Glutamatergic neuron (in vitro differentiated cells): Measurements from ENCODE around the gene PPP1R12C. TPM values are rescaled to one million over a fixed set of nuclear protein-coding genes. Genes with fewer than 3 reads are reported as not detected.

Experiments
- DNase-seq: peaks from one replicate; pipeline ENCODE4 v3.0.0; 2022
- H3K27ac Mint-ChIP-seq: one replicate; pipeline ENCODE4 v1.8.0; 2020; ENCODE audit warnings: mild to moderate bottlenecking, mixed read lengths, inconsistent platforms; ENCODE audit not compliant: unreplicated experiment
- H3K27me3 Mint-ChIP-seq: one replicate; pipeline ENCODE4 v1.8.0; 2020; ENCODE audit warnings: mild to moderate bottlenecking, moderate library complexity, mixed read lengths, inconsistent platforms; ENCODE audit not compliant: unreplicated experiment
- H3K36me3 Mint-ChIP-seq: one replicate; pipeline ENCODE4 v1.8.0; 2020; ENCODE audit warnings: mild to moderate bottlenecking, mixed read lengths, inconsistent platforms; ENCODE audit not compliant: unreplicated experiment
- H3K4me1 Mint-ChIP-seq: one replicate; pipeline ENCODE4 v1.8.0; 2020; ENCODE audit warnings: mild to moderate bottlenecking, low read depth, mixed read lengths, inconsistent platforms; ENCODE audit not compliant: unreplicated experiment
- H3K4me3 Mint-ChIP-seq: one replicate; pipeline ENCODE4 v1.8.0; 2020; ENCODE audit warnings: mild to moderate bottlenecking, mixed read lengths, inconsistent platforms; ENCODE audit not compliant: unreplicated experiment
- H3K9me3 Mint-ChIP-seq: one replicate; pipeline ENCODE4 v1.8.0; 2020; ENCODE audit warnings: mild to moderate bottlenecking, moderate library complexity, mixed read lengths, inconsistent platforms; ENCODE audit not compliant: unreplicated experiment
- total RNA-seq: library from RNA; stranded (reverse); fragmentation: NEBNext Ultra II Directional; extraction: Animal tissue kit (Norgen Biotek cat#: 25700); gene quantifications from one replicate; pipeline ENCODE4 v1.2.1, GENCODE V29; 2021; ENCODE audit not compliant: unreplicated experiment
- TF ChIP-seq, protein P1 (sequence below): fragments of 200-600 bp; sonication (generic); IDR thresholded peaks from one replicate; pipeline ENCODE4 v1.5.0; 2021; ENCODE audit not compliant: partially characterized antibody, unreplicated experiment

The PPP1R12C gene
- total RNA-seq, 1 donor from 2014 or later: 150 TPM

GRCh38 chr19:55089342-55089944 is 28.0 kb downstream of the PPP1R12C start:
- H3K36me3 Mint-ChIP-seq: no peaks in the 10 kb centered on the region
- TF ChIP-seq, protein P1, sequence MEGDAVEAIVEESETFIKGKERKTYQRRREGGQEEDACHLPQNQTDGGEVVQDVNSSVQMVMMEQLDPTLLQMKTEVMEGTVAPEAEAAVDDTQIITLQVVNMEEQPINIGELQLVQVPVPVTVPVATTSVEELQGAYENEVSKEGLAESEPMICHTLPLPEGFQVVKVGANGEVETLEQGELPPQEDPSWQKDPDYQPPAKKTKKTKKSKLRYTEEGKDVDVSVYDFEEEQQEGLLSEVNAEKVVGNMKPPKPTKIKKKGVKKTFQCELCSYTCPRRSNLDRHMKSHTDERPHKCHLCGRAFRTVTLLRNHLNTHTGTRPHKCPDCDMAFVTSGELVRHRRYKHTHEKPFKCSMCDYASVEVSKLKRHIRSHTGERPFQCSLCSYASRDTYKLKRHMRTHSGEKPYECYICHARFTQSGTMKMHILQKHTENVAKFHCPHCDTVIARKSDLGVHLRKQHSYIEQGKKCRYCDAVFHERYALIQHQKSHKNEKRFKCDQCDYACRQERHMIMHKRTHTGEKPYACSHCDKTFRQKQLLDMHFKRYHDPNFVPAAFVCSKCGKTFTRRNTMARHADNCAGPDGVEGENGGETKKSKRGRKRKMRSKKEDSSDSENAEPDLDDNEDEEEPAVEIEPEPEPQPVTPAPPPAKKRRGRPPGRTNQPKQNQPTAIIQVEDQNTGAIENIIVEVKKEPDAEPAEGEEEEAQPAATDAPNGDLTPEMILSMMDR: no peak
- peaks cover 27% of the 10 kb centered on the region for H3K9me3 Mint-ChIP-seq
- peaks cover 24% of the 10 kb centered on the region for H3K4me1 Mint-ChIP-seq
- H3K4me3 Mint-ChIP-seq: peak overlapping the region; percentile 76
- H3K27ac Mint-ChIP-seq: peak overlapping the region; percentile 45
- DNase-seq: no peak
- H3K27me3 Mint-ChIP-seq: peaks cover 36% of the 10 kb centered on the region

GRCh38 chr19:55088543-55089341 is 28.7 kb downstream of the PPP1R12C start:
- peaks cover 29% of the 10 kb centered on the region for H3K9me3 Mint-ChIP-seq
- peaks cover 24% of the 10 kb centered on the region for H3K4me1 Mint-ChIP-seq
- H3K36me3 Mint-ChIP-seq: no peaks in the 10 kb centered on the region
- peak overlapping the region; percentile 100 for H3K27ac Mint-ChIP-seq
- H3K4me3 Mint-ChIP-seq: peak overlapping the region; percentile 100
- peak; percentile 96 for DNase-seq
- TF ChIP-seq, protein P1: peak; percentile 96
- peaks cover 36% of the 10 kb centered on the region for H3K27me3 Mint-ChIP-seq

DNA sequence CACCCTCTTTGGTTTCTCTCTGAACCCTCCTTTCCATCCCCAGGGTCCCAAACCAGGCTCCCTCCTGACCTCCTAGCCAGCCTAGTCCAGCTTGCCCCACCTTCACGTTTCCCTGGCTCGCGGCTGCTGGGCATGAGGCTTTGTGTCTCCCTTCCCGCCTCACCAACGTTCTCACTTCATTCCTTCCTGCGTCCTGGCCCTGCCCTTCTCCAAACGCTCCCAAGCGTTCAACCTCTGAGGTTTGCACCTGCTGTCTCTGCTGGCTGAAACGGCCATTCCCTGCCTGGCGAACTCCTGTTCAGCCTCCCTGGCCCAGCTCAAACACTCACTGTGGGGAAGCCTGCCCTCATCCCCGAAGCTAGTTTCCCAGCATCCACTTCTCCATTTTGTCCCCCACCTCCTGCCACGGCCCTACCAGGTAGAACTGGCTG is 29.4 kb downstream of the PPP1R12C start:
- peak overlapping the region; percentile 100 for H3K4me3 Mint-ChIP-seq
- H3K27ac Mint-ChIP-seq: peak overlapping the region; percentile 100
- H3K27me3 Mint-ChIP-seq: peaks cover 36% of the 10 kb centered on the region
- peaks cover under 1% of the 10 kb centered on the region for H3K36me3 Mint-ChIP-seq
- peak; percentile 37 for DNase-seq
- peaks cover 24% of the 10 kb centered on the region for H3K4me1 Mint-ChIP-seq
- TF ChIP-seq, protein P1: no peak
- H3K9me3 Mint-ChIP-seq: peaks cover 29% of the 10 kb centered on the region

GRCh38 chr19:55087542-55087901 is 29.9 kb downstream of the PPP1R12C start:
- peaks cover 31% of the 10 kb centered on the region for H3K9me3 Mint-ChIP-seq
- H3K4me3 Mint-ChIP-seq: peak overlapping the region; percentile 100
- TF ChIP-seq, protein P1: no peak
- DNase-seq: peak; percentile 75
- peaks cover 37% of the 10 kb centered on the region for H3K27me3 Mint-ChIP-seq
- H3K4me1 Mint-ChIP-seq: peaks cover 24% of the 10 kb centered on the region
- H3K27ac Mint-ChIP-seq: peak overlapping the region; percentile 100
- peaks cover 6% of the 10 kb centered on the region for H3K36me3 Mint-ChIP-seq
